ENCODE results near the gene LRMDA.

The LRMDA gene

GRCh38 chr10:75916906-75917305, 485.5 kb downstream of the LRMDA start:
- no peak for DNase-seq (ENCODE audit: low read depth)
- TF ChIP-seq CTCF (IDR thresholded peaks at IDR 0.05; ENCODE audit: low read depth, low read length, missing control alignments) = no peak

GRCh38 chr10:75919913-75920312, 488.5 kb downstream of the LRMDA start:
- no peak for TF ChIP-seq CTCF (IDR thresholded peaks at IDR 0.05; ENCODE audit: low read depth, low read length, missing control alignments)
- no peak for DNase-seq (ENCODE audit: low read depth)

More at GRCh38 chr10:75916906-75917305, 485.5 kb downstream of the LRMDA start:
- no peak overlapping the region for H3K4me3 ChIP-seq (ENCODE audit: low read depth, low read length)

GRCh38 chr10:75922435-75922834, 491.0 kb downstream of the LRMDA start:
- no peak overlapping the region for H3K4me3 ChIP-seq (ENCODE audit: low read depth, low read length)
- DNase-seq (ENCODE audit: low read depth) = no peak
- no peak for TF ChIP-seq CTCF (IDR thresholded peaks at IDR 0.05; ENCODE audit: low read depth, low read length, missing control alignments)

More at GRCh38 chr10:75919913-75920312, 488.5 kb downstream of the LRMDA start:
- H3K4me3 ChIP-seq (ENCODE audit: low read depth, low read length) = no peak overlapping the region

GRCh38 chr10:75924309-75924902, 493.0 kb downstream of the LRMDA start:
- no peak for DNase-seq (ENCODE audit: low read depth)
- H3K4me3 ChIP-seq (ENCODE audit: low read depth, low read length) = no peak overlapping the region
- no peak for TF ChIP-seq CTCF (IDR thresholded peaks at IDR 0.05; ENCODE audit: low read depth, low read length, missing control alignments)

GRCh38 chr10:75925999-75926398, 494.6 kb downstream of the LRMDA start:
- no peak overlapping the region for H3K4me3 ChIP-seq (ENCODE audit: low read depth, low read length)
- DNase-seq (ENCODE audit: low read depth) = no peak
- no peak for TF ChIP-seq CTCF (IDR thresholded peaks at IDR 0.05; ENCODE audit: low read depth, low read length, missing control alignments)

- no peak for TF ChIP-seq CTCF (IDR thresholded peaks at IDR 0.05; ENCODE audit: low read depth, low read length, missing control alignments)
- no peak for DNase-seq (ENCODE audit: low read depth)
These were observed 495.3 kb downstream of the LRMDA start for GRCh38 chr10:75926763-75927162.

GRCh38 chr10:75928231-75928630, 496.8 kb downstream of the LRMDA start:
- H3K4me3 ChIP-seq (ENCODE audit: low read depth, low read length) = no peak overlapping the region
- TF ChIP-seq CTCF (IDR thresholded peaks at IDR 0.05; ENCODE audit: low read depth, low read length, missing control alignments) = no peak
- DNase-seq (ENCODE audit: low read depth) = no peak

More at GRCh38 chr10:75926763-75927162, 495.3 kb downstream of the LRMDA start:
- no peak overlapping the region for H3K4me3 ChIP-seq (ENCODE audit: low read depth, low read length)
